ENCODE measurements around the gene POLD1.
A peak's percentile ranks its signal among the peaks of the same experiment; 100 is the strongest.

Gene POLD1

GRCh38 chr19:50419580-50420035 is 35.5 kb downstream of the POLD1 start:
- no peak overlapping the region for H3K27ac ChIP-seq
- TF ChIP-seq CTCF (conservative IDR thresholded peaks at IDR 0.05) = no peak

- no peak overlapping the region for H3K27ac ChIP-seq
- TF ChIP-seq CTCF (conservative IDR thresholded peaks at IDR 0.05) = no peak
Measured at GRCh38 chr19:50420127-50420526, 36.0 kb downstream of the POLD1 start.

GRCh38 chr19:50420808-50421207 is 36.7 kb downstream of the POLD1 start:
- no peak for TF ChIP-seq CTCF (conservative IDR thresholded peaks at IDR 0.05)
- H3K27ac ChIP-seq = no peak overlapping the region

DNA sequence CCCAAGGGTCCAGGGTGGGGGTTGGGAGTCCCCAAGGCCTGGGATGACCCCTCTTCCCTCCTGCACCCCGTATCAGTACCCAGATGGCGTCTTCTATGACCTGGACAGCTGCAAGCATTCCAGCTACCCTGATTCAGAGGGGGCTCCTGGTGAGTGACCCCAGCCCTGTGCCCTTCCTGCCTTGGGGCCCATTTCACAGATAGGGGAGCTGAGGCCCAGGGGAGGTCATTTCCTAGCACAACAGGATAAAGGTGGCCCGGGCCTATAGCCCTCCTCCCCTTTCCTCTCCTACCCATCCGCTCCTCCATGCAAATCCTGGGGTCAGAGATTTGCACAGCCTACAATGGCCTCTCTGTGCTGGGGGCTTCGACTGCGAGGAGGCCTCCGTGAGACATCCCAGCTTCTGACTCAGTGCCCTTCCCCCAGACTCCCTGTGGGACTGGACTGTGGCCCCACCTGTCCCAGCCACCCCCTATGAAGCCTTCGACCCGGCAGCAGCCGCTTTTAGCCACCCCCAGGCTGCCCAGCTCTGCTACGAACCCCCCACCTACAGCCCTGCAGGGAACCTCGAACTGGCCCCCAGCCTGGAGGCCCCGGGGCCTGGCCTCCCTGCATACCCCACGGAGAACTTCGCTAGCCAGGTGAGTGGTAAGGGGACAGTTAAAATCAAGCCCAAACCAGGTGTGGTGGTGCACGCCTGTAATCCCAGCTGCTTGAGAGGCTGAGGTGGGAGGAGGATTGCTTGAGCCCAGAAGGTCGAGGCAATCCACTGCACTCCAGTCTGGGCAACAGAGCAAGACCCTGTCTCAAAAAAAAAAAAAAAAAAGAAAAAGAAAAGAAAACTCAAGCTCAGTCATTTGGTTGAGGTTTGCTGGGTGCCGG is 38.5 kb downstream of the POLD1 start:
- H3K27ac ChIP-seq = no peak overlapping the region

DNA sequence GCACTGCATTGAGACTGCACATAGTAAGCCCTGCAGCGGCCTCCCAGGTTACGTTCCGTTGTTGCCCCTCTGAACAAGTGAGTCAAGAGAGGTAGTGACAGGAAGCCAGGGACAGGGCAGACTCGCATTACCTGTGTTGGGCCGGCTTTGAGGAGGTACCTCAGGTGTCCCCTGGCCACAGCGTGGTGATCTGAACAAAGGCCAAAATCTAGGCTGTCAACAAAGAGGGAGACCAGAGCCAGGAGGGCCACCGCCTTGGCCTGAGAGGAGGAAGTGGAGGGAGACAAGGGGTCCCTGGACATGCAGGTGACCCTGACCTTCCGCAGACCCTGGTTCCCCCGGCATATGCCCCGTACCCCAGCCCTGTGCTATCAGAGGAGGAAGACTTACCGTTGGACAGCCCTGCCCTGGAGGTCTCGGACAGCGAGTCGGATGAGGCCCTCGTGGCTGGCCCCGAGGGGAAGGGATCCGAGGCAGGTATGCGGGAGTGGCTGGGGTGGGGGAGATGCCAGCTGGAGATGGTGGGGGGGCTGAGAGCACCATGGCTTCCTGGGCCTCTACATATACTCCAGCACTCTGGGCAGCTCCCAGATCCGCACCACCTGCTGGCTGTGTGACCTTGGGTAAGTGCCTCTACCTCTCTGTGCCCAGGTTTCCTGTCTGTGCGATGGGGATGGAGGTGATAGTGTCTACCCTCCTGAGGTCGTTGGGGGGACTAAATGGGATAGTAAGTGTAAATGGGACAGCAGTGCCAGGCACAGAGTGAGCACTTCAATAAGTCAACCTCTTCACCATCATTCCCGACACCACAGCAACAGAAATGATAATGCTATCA is 39.3 kb downstream of the POLD1 start:
- no peak for TF ChIP-seq CTCF (conservative IDR thresholded peaks at IDR 0.05)
- H3K27ac ChIP-seq = no peak overlapping the region

More for the DNA sequence above, 38.5 kb downstream of the POLD1 start:
- no peak for TF ChIP-seq CTCF (conservative IDR thresholded peaks at IDR 0.05)

GRCh38 chr19:50425581-50425980 is 41.4 kb downstream of the POLD1 start:
- no peak for TF ChIP-seq CTCF (conservative IDR thresholded peaks at IDR 0.05)
- H3K27ac ChIP-seq = no peak overlapping the region

- TF ChIP-seq CTCF (conservative IDR thresholded peaks at IDR 0.05) = no peak
Measured at GRCh38 chr19:50427318-50427925, 43.3 kb downstream of the POLD1 start.

More at GRCh38 chr19:50427318-50427925, 43.3 kb downstream of the POLD1 start:
- peak overlapping the region; percentile 58 for H3K27ac ChIP-seq
